HG03135 (cell line): ENCODE results near the gene VAC14.
"Not testable (repeated sequence)": the region's sequence is repeated elsewhere in the genome, so short reads cannot be mapped to it uniquely, and the experiment has no call there.

ENCODE experiments used
- ATAC-seq: cut with Tn5 transposase; IDR thresholded peaks from one replicate; pipeline ENCODE4 v1.9.1; 2021; ENCODE audit warnings: mild to moderate bottlenecking, moderate library complexity; ENCODE audit not compliant: unreplicated experiment

VAC14 gene

DNA sequence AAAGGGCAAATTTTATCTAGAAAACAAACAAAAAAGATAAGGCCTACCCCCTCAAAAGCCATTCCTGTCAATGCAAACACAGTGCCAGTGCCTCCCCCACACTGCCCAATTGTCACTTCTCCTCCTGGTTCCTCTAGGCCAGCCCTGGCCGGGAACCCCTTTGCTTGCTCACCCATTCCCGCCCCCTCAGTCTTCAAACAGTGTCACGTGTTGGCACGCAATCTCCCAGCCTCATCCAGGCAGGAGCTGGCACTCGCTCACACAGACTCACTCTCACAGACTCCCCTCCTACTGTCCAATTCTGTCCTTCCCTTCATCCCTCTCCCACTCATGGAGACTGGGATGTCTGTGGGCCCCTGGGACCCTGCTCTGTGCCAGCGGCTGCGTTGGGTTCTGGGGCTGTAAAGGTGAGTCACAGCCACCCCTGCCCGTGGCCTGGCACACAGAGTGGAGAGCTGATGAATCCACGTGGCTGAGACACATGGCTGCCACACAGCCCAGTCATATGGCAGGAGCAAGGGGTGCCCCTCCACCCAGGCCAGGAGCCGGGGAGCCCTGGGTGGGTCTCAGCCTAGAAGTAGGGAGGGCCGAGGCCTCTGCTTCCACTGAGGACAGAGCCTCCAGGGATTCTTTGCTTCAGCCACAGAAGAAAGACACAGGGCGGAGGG, 54.8 kb downstream of the VAC14 start:
- no peak for ATAC-seq

DNA sequence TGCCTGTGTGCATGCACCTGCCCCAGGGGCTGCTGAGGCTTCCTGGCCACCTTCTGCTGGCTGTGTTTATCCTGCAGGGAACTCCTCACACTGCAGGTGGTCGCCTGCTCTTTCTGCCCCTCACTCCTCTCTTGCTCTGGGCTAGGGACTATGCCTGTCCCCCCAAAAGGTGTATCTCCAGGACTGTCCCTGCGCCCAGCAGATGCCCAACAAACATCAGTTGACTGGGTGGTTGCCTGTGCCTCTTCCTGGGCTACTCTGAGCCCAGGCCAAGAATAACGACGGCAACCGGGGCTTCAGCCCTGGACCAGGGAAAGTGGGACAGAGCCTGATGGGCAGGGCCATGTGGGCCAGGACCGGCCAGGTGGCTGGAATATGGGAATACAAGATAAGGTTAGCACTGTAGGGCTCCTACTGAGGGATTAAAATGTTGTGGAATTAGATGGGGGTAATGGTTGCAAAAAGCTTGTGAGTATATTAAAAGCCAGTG, 55.4 kb downstream of the VAC14 start:
- no peak for ATAC-seq

DNA sequence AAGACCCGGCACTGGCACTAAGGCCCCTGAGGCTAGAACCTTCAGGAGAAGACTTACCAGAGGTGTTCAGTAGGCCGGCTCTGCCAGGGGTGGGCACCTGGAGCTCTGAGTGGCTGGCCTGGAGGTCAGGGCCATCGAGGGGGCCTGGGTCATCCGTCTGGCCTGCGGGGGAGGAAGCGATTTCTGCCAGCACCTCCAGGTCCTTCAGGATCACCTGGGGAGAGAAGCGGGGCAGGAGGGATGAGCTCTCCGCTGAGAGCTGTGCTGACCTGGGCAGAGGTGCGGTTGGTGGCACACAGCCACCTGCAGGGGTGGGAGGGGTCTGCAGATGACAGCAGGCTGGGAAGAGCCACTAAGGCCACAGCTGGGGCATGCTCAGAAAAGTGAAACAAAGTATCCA, 56.6 kb downstream of the VAC14 start:
- no peak for ATAC-seq

DNA sequence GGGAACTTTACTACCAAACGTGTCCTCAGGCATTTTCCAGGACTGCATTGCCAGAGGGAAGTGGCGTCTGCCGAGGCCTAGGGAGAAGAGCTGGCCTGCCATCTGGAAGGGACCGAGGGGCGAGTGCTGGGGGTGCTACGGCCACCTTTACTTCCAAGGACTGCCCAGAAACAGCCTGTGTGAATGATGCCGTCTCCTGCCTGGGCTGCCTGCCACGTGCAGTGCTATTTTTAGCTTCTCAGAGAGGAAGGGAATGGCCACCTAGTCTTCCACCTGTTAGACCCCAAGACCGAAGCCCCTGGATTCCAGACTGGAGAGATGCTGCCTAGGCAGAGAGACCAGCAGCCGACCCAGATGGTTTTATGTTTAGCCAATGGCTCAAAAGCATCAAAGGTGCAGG, 57.2 kb downstream of the VAC14 start:
- no peak for ATAC-seq

DNA sequence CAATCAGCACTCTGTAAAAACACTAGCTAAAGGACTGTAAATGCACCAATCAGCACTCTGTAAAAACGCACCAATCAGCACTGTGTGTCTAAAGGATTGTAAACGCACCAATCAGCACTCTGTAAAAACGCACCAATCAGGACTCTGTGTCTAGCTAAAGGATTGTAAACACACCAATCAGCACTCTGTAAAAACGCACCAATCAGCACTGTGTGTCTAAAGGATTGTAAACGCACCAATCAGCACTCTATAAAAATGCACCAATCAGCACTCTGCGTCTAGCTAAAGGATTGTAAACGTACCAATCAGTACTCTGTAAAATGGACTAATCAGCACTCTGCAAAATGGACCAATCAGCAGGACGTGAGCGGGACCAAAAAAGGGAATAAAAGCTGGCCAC, 58.0 kb downstream of the VAC14 start:
- not testable (repeated sequence) for ATAC-seq

DNA sequence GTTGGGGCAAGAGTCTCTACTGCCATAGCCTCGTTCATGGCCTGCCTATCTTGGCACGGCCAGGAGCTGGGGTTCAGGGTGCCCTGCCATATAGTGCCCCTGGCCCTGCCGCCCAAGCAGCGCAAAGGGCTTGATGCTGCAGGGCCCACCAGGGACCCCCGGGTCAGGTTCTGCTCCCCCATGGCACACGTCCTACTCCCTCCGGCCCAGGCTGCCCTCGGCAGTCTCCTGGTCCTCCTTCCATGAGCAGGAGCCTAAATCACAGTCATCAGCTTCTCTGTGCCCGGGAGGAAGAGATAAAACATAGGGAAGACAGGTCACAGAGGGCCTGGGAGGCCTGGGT, 59.2 kb downstream of the VAC14 start:
- ATAC-seq, result no peak

DNA sequence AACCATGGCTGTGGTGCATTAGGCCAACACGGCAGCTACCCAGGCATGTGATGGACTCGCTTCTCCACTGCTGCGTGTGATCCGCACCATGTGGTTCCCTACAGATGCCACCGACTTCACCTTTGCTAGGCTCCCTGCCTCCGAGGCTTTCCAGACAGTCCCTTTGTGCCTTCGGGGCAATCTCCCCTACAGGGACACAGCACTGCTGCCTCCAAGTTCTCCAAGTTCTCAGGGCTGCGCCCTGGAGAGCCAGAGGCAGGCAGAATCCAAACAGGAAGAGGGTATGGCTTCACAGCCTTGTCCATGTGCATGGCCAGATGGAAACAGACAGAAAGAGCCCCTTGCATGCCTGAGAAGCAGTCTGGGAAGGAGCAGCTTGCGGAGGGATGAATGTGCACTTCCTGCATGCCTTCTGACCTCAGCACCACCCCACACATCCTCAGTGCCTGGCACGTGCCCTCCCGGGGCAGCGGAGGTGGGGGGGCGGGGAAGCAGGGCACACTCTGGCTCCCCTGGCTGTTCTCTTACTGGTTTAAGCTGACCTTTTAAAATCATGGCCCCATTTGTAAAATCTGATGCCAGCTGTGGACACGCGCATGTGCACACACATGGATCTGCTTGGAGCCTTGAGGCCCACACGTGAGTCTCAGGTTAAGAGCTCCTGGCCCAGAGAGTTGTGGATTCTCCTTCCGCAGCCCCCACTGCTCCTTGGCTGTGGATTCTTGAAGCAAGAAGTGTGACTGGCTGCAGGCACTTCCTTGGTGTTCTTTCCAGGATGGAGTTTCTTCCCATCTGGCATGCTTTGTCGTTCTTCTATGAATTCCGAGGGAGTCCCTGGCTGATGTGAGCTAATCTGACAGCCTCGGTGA, 59.8 kb downstream of the VAC14 start:
- ATAC-seq, result no peak

- ATAC-seq, result no peak
Observed at GRCh38 chr16:70740174-70740913, 60.6 kb downstream of the VAC14 start.

- no peak for ATAC-seq
Observed at GRCh38 chr16:70739389-70739788, 61.6 kb downstream of the VAC14 start.

- ATAC-seq, result no peak
Observed at GRCh38 chr16:70738083-70738977, 62.6 kb downstream of the VAC14 start.

GRCh38 chr16:70737377-70738082, 63.4 kb downstream of the VAC14 start:
- peak; percentile 81 for ATAC-seq

DNA sequence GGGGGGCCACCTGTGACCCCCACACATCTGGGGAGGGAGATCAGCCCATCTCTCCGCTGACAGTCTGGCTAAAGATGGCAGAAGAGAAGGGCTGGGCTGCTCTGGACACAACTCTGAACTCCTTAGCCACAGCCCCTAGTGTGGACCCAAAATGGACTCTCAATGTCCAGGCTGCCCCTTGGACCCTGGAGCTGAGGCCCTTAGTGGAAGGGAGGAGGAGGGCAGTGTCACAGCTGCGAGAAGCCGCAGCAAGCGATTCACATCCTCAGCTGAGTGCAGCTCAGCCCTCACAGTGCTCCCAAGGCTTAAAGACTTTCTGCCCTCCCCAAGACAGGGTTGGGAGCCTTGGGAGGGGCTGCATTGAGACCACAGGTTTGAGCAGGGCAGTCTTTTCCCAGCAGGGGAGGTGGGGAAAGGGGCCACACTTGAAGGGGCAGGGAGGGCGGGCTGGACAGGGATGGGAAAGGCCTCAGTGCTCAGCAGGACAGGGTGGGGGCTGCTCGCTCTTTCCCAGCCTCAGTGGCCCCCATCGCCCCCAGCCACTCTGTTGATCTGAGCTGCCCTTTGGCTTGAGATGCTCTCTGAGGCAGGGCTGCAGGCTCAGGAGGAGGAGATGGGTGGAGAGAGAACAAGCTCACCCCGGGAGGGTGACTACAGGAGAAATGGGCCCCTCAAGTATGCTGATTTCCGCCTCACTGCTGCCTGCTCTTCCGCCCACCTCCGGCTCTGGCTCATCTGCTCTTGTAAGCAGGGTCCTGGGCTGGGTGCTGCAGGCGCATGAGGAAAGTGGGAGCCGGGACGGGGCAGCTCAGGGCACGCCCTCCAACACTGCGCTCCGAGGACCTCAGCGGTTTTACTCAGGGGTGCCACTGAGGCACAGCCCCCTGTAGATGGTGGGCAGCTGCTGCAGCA, 64.2 kb downstream of the VAC14 start:
- no peak for ATAC-seq

- no peak for ATAC-seq
Observed at GRCh38 chr16:70735141-70735979, 65.6 kb downstream of the VAC14 start.

DNA sequence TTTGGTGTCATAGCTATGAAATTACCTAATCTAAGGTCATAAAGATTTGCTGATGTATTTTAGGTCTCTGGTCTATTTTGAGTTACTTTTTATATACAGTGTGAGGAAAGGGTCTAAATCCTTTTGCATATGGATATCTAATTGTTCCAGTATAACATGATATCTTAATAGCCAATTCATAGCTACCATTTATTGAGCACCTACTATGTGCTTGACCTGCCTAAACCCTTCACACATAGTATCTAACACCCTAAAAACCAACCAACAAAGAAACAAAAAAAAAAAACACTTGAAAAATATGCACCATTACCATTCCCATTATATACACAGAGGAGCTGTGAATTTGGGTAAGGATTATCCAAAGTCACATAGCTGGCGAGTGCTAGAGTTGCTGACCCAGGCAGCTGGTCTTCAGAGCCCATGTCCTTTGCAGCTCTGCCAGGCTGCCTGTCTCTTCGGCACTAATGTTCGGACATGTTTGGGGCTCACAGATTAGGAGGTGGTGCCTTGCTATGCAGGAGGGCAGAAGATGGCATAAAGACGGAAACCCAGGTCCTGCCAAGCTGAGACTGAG, 66.3 kb downstream of the VAC14 start:
- ATAC-seq, result no peak

DNA sequence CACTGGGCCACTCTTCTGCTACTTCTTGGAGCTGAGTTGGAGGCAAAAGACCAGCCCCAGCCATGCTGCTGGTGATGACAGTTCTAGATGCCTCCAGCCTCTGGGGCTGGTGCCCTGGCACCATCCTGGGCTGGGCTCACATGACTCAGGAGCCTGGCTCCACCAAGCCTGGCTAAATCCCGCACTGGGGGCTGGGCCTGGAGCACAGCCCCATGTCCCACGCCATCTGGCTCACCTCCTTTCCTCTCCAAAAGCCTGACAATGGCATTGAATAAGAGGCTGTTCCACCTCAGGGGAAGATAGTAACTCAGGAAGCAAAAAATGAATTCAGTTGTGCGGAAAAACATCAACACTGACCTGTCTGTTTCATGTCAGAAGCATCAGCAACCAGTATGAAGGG, 70.0 kb downstream of the VAC14 start:
- ATAC-seq, result no peak

DNA sequence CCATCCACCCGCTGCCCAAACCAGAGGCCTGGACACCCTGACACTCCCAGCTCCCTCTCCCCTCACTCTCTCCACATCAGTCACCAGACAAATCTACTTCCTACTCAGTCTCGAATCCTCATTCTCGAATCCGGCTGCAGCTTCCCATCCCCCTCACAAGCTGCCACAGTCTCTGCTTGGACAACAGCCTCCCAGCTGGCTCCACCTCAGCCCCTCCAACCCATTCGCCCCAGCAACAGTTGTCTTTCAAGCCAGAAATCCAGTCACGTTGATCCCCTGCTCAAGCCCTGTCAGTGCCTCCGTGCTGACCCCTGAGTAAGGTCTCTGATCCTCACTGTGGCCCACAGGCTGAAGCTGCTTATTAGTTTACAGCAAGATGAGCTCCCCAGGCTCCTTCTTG, 70.9 kb downstream of the VAC14 start:
- no peak for ATAC-seq

- no peak for ATAC-seq
Observed at GRCh38 chr16:70729292-70729691, 71.7 kb downstream of the VAC14 start.

GRCh38 chr16:70728150-70728549, 72.8 kb downstream of the VAC14 start:
- no peak for ATAC-seq
